GM18507 (cell line): ENCODE results near the gene ATP2A3.
A peak's percentile ranks its signal among the peaks of the same experiment; 100 is the strongest.

Experiments used
- DNase-seq: peaks from one replicate; pipeline ENCODE4 v3.0.0; 2011; ENCODE audit warnings: low read depth; ENCODE audit not compliant: insufficient read length; ENCODE audit errors: extremely low spot score
- FAIRE-seq: peaks from 2 replicates; lab custom pipeline; 2011; peaks lifted over from hg19 to GRCh38; lab: Jason Lieb, UNC

The ATP2A3 gene

GRCh38 chr17:3918372-3919122 lies 45.7 kb downstream of the ATP2A3 start:
- DNase-seq (no peak), FAIRE-seq (no peak)

GRCh38 chr17:3917391-3917931 lies 46.8 kb downstream of the ATP2A3 start:
- no peak for FAIRE-seq

DNA sequence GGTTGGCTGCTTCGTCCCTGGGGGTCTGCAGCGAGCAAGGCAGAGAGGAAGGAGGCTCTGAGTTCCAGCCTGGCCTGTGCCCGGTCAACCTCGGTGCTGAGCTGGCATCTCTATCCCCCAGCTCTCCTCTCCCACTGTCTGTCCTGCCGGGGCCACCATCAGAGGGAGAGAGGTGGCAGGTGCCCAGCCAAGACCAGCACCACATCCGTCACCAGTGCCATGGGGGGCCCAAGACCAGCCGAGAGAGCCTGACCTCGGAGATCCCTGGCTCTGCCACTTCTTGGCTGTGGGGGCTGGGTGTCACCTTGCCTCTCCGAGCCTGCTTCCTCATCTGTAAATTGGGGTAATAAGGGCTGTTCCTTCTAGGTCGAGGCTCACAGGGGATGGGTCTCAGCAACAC lies 47.4 kb downstream of the ATP2A3 start:
- DNase-seq: no peak
- peak; percentile 35 for FAIRE-seq

More at GRCh38 chr17:3917391-3917931, 46.8 kb downstream of the ATP2A3 start:
- no peak for DNase-seq

- DNase-seq (no peak), FAIRE-seq (no peak)
Observed at GRCh38 chr17:3915995-3916696, 48.1 kb downstream of the ATP2A3 start, which contains the start of gene P2RX1. P2RX1 (minus strand) TSS chr17:3916465; CDS start chr17:3916225, 240 bp downstream.

GRCh38 chr17:3915581-3915994 lies 48.6 kb downstream of the ATP2A3 start:
- FAIRE-seq (peak; percentile 35), DNase-seq (no peak)

DNA sequence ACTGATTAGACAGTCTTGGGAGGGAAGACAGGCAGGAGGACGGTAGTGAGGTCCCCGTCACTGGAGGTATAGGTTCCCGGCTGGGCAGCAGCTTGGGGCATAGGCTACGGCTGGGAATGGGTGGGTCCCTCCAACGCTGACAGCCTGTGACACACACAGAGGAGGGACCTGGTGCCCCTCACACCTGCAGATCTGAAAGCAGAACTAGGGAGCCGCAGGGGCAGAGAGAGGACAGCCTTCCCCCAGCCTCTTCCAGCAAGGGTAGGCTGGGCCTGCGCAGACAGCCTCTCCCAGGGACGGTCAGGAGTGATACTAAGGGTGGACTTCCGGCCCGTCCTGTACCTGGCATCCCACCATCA lies 49.9 kb downstream of the ATP2A3 start:
- no peak for FAIRE-seq

DNA sequence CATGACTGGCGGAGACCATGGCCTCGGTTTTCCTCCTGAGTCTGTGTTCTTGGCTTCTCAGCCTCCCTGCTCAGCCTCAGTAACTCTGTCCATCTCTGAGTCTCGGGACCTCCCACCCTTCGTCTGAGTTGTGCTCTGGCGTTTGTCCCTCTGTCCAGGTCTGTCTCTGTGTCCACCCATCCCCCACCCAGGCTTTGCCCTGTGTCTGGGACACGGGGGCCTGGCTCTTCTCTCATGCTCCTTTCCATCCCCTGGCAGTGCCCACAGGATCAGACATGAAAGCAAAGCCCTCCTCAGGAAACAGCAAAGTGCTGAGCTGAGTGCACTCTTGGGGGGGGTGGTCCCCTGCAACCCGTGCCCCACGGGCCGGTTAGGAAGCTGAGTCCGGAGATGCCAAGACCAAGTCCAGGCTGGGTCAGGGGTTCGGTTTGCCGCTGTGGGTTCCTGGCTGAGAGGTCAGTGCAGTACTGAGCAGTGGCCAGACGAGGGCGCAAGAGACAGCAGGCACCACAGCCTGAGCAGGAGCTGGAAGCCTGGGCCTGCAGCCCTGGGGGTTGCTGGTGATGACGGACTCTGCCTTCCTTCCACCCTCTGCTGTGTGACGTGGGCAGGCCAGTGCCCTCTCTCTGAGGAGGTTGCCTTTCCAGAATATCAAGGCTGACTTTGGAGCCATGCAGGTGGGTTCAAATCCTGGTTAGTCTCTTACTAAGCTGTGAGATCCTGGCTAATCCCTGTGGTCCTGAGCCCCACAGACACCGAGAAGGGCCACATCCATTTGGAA lies 50.5 kb downstream of the ATP2A3 start:
- peak; percentile 95 for FAIRE-seq
- peak; percentile 76 for DNase-seq

More for the DNA sequence above, 49.9 kb downstream of the ATP2A3 start:
- DNase-seq: peak; percentile 49

GRCh38 chr17:3912827-3913226 lies 51.4 kb downstream of the ATP2A3 start:
- DNase-seq (no peak), FAIRE-seq (no peak)

DNA sequence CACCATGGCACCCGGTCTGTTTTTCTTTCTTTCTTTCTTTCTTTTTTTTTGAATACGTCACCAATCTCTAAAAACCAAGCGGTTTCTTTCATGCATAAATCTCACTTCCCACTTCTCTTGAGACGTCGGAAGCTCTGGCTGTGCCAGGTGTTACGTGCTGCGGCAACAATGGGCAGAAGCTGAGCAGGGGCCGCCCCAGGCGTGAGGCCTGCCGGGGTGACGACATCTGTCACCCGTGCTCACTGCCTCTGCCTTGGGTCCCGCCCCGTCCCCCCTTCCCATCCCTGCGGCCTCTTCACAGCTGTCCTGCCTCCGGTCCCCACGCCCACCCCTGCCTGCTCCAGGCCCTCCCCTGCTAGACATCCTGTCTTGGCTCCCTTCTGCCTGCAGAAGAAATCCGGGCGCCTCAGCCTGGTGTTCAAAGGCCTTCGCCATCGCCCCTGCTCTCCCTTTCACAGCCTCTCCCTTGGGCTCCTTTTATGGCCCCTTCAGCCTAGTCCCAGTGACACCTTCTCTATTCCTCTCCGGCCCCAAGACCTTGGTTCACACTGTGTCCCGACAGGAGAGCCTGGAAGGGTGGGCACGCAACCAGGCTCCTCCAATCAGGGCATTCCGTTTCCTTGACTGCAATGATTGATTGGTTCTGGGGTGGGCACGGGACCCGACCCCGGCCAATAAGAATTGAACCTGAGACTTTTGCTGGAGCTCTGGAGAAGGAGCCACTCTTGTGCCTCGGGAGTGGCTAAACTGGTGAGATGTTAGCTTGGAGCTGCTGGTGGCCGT lies 52.8 kb downstream of the ATP2A3 start:
- FAIRE-seq: peak; percentile 94
- DNase-seq: peak; percentile 77

DNA sequence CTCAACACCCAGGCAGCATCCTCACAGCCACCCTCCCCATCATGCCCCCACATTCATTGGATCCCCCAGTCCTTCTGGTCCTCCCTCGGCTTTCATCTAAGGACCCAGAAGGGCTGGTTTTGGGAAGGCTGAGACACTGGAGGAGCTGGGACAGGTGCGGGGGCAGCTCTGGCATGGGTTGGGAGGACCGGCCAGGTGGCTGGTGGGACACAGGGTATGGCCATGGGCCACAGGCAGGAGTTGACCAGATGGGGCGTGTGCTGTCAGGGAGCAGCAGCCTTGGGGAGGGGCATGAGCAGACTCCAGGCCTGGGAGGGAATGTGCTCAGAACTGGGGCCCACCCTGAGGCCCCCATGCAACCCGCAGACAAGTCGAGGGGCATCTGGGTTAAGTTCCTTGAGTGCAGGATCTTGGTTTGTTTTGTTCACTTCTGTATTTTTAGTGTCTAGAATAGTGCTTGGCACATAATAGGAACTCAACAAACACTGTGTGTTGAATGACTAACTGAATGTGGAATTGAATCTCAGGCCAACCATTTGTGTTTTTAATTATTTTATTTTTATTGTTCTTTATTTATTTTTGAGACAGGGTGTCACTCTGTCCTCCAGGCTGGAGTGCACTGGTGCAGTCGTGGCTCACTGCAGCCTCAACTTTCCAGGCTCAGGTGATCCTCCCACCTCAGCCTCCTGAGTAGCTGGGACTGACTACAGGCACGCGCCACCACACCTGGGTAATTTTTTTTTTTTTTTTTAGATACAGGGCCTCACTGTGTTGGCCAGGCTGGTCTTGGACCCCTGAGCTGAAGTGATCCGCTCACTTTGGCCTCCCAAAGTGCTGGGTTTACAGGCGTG lies 53.6 kb downstream of the ATP2A3 start:
- no peak for FAIRE-seq
- no peak for DNase-seq

DNA sequence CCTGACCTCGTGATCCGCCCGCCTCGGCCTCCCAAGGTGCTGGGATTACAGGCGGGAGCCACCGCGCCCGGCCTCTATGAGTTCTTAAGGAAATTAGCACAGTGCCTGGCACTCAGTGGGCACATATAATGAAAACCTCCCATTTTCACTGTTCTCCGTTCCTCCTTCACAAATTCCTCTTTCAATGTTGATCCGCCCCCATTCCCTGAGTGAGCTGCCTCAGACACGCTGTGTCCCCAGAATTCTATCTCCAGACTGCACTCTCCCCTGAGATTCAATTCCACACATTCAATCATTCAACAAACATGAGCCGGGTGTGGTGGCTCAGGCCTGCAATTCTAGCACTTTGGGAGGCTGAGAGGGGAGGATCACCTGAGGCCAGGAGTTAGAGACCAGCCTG lies 55.0 kb downstream of the ATP2A3 start:
- no peak for FAIRE-seq
- no peak for DNase-seq

DNA sequence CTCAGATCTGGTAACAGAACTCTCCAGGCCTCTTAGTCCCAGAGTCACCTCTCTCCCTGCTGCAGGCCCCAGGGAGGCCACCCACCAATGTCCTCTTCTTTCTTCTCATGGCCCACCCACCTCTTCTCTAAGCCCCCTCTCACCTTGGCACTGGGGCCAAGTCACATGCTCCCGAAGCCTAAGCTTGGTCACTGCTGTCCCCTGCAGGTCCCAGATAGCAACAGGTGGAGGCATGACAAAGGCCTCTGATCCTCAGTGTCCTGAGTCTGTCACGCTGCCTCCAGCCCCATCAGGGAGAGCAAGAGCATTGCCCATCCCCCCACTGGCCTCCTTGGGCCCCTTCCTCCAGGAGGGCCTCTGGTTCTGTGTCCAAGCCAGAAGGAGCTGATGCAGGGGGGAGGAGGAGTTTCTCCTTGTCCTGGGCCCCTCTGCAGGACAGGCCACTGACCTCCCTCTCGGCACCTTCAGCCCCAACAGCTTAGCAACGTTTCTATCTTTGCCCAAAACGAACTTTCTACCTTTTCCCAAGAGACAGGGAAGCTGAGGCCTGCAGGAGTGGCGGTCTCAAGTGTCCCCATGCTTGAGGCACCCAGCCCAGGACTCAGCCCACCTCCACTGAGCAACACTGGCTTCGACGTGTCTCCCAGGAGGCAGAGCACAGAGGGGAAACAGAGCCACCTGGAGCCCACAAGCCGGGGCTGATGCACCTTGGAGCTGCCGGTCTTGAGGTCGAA lies 56.6 kb downstream of the ATP2A3 start:
- FAIRE-seq (no peak), DNase-seq (no peak)

DNA sequence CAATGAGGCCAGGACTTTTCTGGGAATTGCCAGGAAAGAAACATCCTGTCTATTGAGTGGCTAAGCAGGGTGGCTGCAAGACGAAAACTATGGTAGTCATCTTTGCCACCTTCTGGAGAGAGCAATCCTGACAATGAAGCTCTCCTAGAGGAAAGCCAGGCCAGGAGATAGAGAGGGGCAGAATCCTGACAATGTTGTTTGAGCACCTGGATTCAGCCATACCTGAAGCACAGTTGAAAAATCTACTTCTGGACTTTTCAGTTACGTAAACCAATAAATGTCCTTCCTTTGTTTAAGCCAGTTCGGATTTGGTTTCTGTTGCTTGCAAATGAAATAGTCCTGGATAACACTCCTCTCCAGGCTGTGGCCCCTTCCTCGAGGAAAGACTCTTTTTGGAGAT lies 57.4 kb downstream of the ATP2A3 start:
- FAIRE-seq (no peak), DNase-seq (no peak)

DNA sequence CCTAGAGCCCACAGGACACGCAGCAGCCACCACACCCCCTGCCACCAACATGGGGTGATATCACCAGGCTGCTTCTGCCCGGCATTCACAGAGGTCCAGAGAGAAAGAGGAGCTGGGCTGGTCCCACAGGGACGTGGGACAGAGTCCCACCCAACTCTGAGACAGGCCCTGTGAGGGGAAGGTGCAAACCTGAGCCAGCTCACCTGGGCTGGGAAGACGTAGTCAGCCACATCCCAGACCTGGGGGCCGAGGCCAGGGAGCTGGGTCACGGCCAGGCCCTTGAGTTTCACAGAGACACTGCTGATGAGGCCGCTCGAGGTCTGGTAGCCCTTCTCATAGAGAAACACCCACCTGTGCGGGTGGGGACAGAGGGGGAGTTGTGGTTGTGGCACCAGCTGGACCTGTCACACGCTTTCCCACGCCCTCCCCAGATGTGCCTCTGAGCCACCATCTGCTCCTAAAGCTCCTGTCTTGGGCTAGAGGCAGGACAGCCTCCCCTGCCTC lies 59.2 kb downstream of the ATP2A3 start:
- DNase-seq: no peak
- FAIRE-seq: peak; percentile 26

GRCh38 chr17:3904501-3904900 lies 59.7 kb downstream of the ATP2A3 start:
- peak; percentile 56 for FAIRE-seq
- no peak for DNase-seq

- no peak for FAIRE-seq
- DNase-seq: no peak
Observed at GRCh38 chr17:3903881-3904290, 60.4 kb downstream of the ATP2A3 start.

DNA sequence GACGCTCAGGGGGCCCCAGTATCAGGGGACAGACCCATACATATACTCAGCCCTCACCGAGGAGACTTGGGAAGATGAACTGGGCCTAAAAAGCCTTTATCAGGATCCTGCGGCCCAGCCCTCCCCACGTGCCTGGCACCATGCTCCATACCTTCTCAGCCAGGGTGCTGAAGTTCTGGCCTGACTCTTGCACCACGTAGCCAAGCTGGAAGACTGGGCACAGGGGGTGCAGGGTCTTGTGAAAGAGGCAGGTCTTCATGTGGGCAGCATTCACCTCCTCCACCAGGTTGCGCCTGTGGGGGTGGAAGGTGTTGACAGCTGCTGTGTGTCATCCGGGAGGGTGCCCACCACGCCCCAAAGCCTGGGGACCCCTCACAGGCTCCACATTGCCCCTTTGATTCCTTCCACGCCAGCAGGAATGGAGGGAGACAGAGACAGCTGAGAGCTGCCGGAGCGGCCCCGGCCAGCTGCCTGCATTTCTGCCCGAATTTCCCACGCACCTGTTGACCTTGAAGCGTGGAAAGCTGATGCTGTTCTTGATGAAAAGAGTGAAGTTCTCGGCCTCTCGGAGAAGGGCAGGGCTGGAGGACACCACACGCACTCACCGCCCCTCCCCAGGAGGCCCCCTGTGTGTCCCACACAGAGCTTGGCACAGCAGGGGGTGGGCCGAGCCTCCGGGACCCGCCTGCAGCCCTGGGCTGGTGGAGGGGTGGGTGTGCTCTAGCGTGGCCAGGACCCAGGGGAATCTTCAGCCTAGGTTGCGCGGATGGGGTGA lies 61.0 kb downstream of the ATP2A3 start:
- FAIRE-seq: no peak
- DNase-seq: no peak
